Measurements from ENCODE around the gene TMEM42. TPM values are rescaled to one million over a fixed set of nuclear protein-coding genes. Genes with fewer than 3 reads are reported as not detected.

TMEM42 gene
- total and polyA plus RNA-seq, 2 of the 13 experiments (the other 11 are each of a cell fraction or from before 2014, with no cell fraction given): 5.5 to 24.5 TPM

- BruUV-seq (replicated peaks): no TSS peak
- Histone ChIP-seq H3K9ac (ENCODE audit: insufficient read depth, low read depth, low read length) (no peak overlapping the region), H3K4me1 (ENCODE audit: insufficient read depth, low read length) (peaks cover 16% of the 10 kb centered on the region), H4K20me1 (ENCODE audit: insufficient read depth, low read length) (no peaks in the 10 kb centered on the region), H2AFZ (ENCODE audit: low read length) (no peak overlapping the region), H3K4me3 (replicated peaks in 1 of 3; ENCODE audit: insufficient read depth in 1 of 3, low read depth in 2 of 3, low read length in 3 of 3) (no peak overlapping the region), H3K36me3 (replicated peaks in 1 of 2; ENCODE audit: control insufficient read depth in 1 of 2, insufficient read depth in 2 of 2, low read length in 2 of 2) (peaks cover 0 to 3% of the 10 kb centered on the region in 2 experiments; a peak in 1 of 5 replicates), H3K79me2 (ENCODE audit: insufficient read depth, low read length) (peaks cover 4% of the 10 kb centered on the region), H3K4me2 (ENCODE audit: low read depth, low read length) (no peak overlapping the region), H3K27me3 (ENCODE audit: control insufficient read depth in 1 of 2, insufficient read depth in 2 of 2, low read length in 2 of 2) (no peaks in the 10 kb centered on the region), H3K9me3 (ENCODE audit: low read length) (no peaks in the 10 kb centered on the region), H3K27ac (ENCODE audit: extremely low read length, insufficient read depth, low read length) (no peak overlapping the region)
- no peak for DNase-seq (ENCODE audit: low spot score)
- no peak for ATAC-seq
- intact Hi-C loops (cut with micrococcal nuclease; ENCODE audit: unreplicated experiment): no loop called here
- in situ Hi-C loops (cut with HindIII; ENCODE audit: extremely low pct_ligation_motif_present, low pct_unique_long_range_greater_than_20kb): no loop called here
- TF ChIP-seq CTCF (CRISPR knock-in tag; IDR thresholded peaks at IDR 0.05) (no peak), ZNF616 (CRISPR knock-in tag; IDR thresholded peaks at IDR 0.05; ENCODE audit: low read depth) (no peak), HHEX (CRISPR knock-in tag; IDR thresholded peaks at IDR 0.05) (no peak), SALL2 (CRISPR knock-in tag; IDR thresholded peaks at IDR 0.05) (no peak), MTA1 (CRISPR knock-in tag; IDR thresholded peaks at IDR 0.05; ENCODE audit: borderline replicate concordance) (no peak), ZNF639 (CRISPR knock-in tag; conservative IDR thresholded peaks at IDR 0.05) (no peak), ZNF446 (CRISPR knock-in tag; IDR thresholded peaks at IDR 0.05) (no peak), U2AF1 (optimal IDR thresholded peaks at IDR 0.05; ENCODE audit: low read depth, low read length) (no peak)
- ChIA-PET CTCF (ENCODE audit: low intra/inter-chr PET ratio, low total read pairs) (no interaction called here), POLR2A (no interaction called here)
- 95% methylated on average over 6 of the region's 7 CpGs for WGBS (ENCODE audit: low lambda C conversion rate)
- no peak for FAIRE-seq
These were observed 3.7 kb downstream of the TMEM42 start for GRCh38 chr3:44865272-44866035.
